ENCODE measurements around the gene ARHGEF11.

The ARHGEF11 gene

GRCh38 chr1:156889802-156890580 lies 155.6 kb downstream of the ARHGEF11 start:
- no peak for DNase-seq

GRCh38 chr1:156887734-156888133 lies 157.8 kb downstream of the ARHGEF11 start:
- DNase-seq = no peak

- no peak for DNase-seq
Observed at GRCh38 chr1:156887317-156887716, 158.2 kb downstream of the ARHGEF11 start.

GRCh38 chr1:156886583-156887281 lies 158.8 kb downstream of the ARHGEF11 start:
- DNase-seq = no peak

- DNase-seq = no peak
Observed at GRCh38 chr1:156885880-156886355, 159.6 kb downstream of the ARHGEF11 start.

GRCh38 chr1:156885314-156885713 lies 160.2 kb downstream of the ARHGEF11 start:
- DNase-seq = no peak

Data from DMS79 (cell line).